Left colon (tissue), 2 donors: ENCODE data around the gene GIGYF2. TPM values are rescaled to one million over a fixed set of nuclear protein-coding genes. Genes with fewer than 3 reads are reported as not detected.
A peak's percentile ranks its signal among the peaks of the same experiment; 100 is the strongest.

ENCODE experiments used
- ATAC-seq: fragments of 200-7000 bp; cut with Tn5 transposase; one replicate; pipeline ENCODE4 v1.9.1; 2020; ENCODE audit warnings: mild to moderate bottlenecking, moderate library complexity
- DNase-seq, 2 donors: peaks; one replicate each; pipeline ENCODE4 v3.0.0-alpha.2; 2020
- intact Hi-C, 2 donors: fragments of 100-400 bp; cut with DNase I in 1 of 2; cut with micrococcal nuclease in 1 of 2; formaldehyde crosslinking; loops; one replicate each; pipeline versions ENCODE4 v1.11.2 to v1.14.0; 2022; cut with DNase I, micrococcal nuclease
- total RNA-seq, 2 donors: library from RNA; stranded (reverse); fragmentation: NEBNext Ultra II Directional; extraction: Animal tissue kit (Norgen Biotek cat#: 25700); gene quantifications; one replicate each; pipeline ENCODE4 v1.2.1, GENCODE V29; 2021
- donor health status: DM: no; HTN: no; CAD: no.
- donor health status: DM: yes; HTN: yes; CAD: no.

GIGYF2 gene
- total RNA-seq, 2 donors from 2014 or later = 55.4 to 66.3 TPM

GRCh38 chr2:232789082-232789481, 92.0 kb downstream of the GIGYF2 start:
- intact Hi-C loops = no loop called here
- ATAC-seq (peak; percentile 92), DNase-seq (peak in 1 of 2 donors; percentile 24)

GRCh38 chr2:232791518-232791917, 94.4 kb downstream of the GIGYF2 start:
- DNase-seq (no peak), ATAC-seq (no peak)
- intact Hi-C loops = no loop called here

GRCh38 chr2:232793271-232793670, 96.1 kb downstream of the GIGYF2 start:
- no peak for ATAC-seq
- intact Hi-C loops = no loop called here
- DNase-seq = no peak

- DNase-seq (no peak), ATAC-seq (no peak)
- intact Hi-C loops = no loop called here
Observed at GRCh38 chr2:232794981-232795380, 97.8 kb downstream of the GIGYF2 start.

GRCh38 chr2:232795920-232796319, 98.8 kb downstream of the GIGYF2 start:
- intact Hi-C loops = no loop called here
- DNase-seq = no peak
- ATAC-seq = no peak

GRCh38 chr2:232798187-232798586, 101.1 kb downstream of the GIGYF2 start:
- ATAC-seq (peak; percentile 85), DNase-seq (peak in 1 of 2 donors; percentile 13)
- intact Hi-C loops = no loop called here

- no peak for DNase-seq
- no peak for ATAC-seq
Observed at GRCh38 chr2:232800166-232800565, 103.0 kb downstream of the GIGYF2 start.

GRCh38 chr2:232802091-232802490, 105.0 kb downstream of the GIGYF2 start:
- intact Hi-C loops = no loop called here
- no peak for ATAC-seq
- no peak for DNase-seq

More at GRCh38 chr2:232800166-232800565, 103.0 kb downstream of the GIGYF2 start:
- intact Hi-C loops = no loop called here

GRCh38 chr2:232809349-232810124, 112.4 kb downstream of the GIGYF2 start:
- ATAC-seq = peak; percentile 50
- intact Hi-C loops = no loop called here
- DNase-seq = no peak

GRCh38 chr2:232810444-232810843, 113.3 kb downstream of the GIGYF2 start:
- intact Hi-C loops = no loop called here
- no peak for DNase-seq
- ATAC-seq = peak; percentile 70

- intact Hi-C loops = no loop called here
- ATAC-seq (no peak), DNase-seq (no peak)
Observed at GRCh38 chr2:232815569-232815968, 118.4 kb downstream of the GIGYF2 start.

- DNase-seq = no peak
- no peak for ATAC-seq
- intact Hi-C loops = no loop called here
Observed at GRCh38 chr2:232816657-232817056, 119.5 kb downstream of the GIGYF2 start.

GRCh38 chr2:232817756-232818155, 120.6 kb downstream of the GIGYF2 start:
- intact Hi-C loops = no loop called here
- DNase-seq = no peak
- no peak for ATAC-seq

GRCh38 chr2:232829988-232830387, 132.9 kb downstream of the GIGYF2 start:
- no peak for ATAC-seq
- DNase-seq = no peak

GRCh38 chr2:232831496-232831895, 134.4 kb downstream of the GIGYF2 start:
- no peak for ATAC-seq
- no peak for DNase-seq
- intact Hi-C loops = no loop called here

More at GRCh38 chr2:232829988-232830387, 132.9 kb downstream of the GIGYF2 start:
- intact Hi-C loops = no loop called here

- no peak for ATAC-seq
- DNase-seq = no peak
- intact Hi-C loops = no loop called here
Observed at GRCh38 chr2:232833830-232834229, 136.7 kb downstream of the GIGYF2 start.

- intact Hi-C loops = no loop called here
- ATAC-seq (peak; percentile 84), DNase-seq (peak; percentile 78 to 82)
Observed at GRCh38 chr2:232835687-232836208, 138.6 kb downstream of the GIGYF2 start.

GRCh38 chr2:232836934-232837333, 139.8 kb downstream of the GIGYF2 start:
- ATAC-seq = no peak
- intact Hi-C loops = no loop called here
- DNase-seq = no peak

- intact Hi-C loops = no loop called here
- ATAC-seq (peak; percentile 53), DNase-seq (peak; percentile 41 to 69)
Observed at GRCh38 chr2:232838406-232838874, 141.3 kb downstream of the GIGYF2 start.

- DNase-seq (peak; percentile 67 to 74), ATAC-seq (peak; percentile 57)
- intact Hi-C loops = no loop called here
Observed at GRCh38 chr2:232839411-232840079, 142.4 kb downstream of the GIGYF2 start.
